BJ (cell line): ENCODE data around the gene DHX38. TPM values are rescaled to one million over a fixed set of nuclear protein-coding genes. Genes with fewer than 3 reads are reported as not detected.
A peak's percentile ranks its signal among the peaks of the same experiment; 100 is the strongest.

Experiments
- CTCF ChIA-PET: fragments of 350-600 bp; formaldehyde crosslinking; extraction: SDS; loops from one replicate; lab custom pipeline; 2021; ENCODE audit warnings: antibody characterized with exemption, inconsistent platforms; lab: Yijun Ruan, JAX
- POLR2A ChIA-PET: fragments of 300-600 bp; sonication (Branson Sonifier 250); formaldehyde crosslinking; extraction: SDS; loops from one replicate; lab custom pipeline; 2021; ENCODE audit warnings: antibody characterized with exemption; lab: Charles Lee
- DNase-seq: peaks from one replicate; pipeline ENCODE4 v3.0.0-alpha.2; 2011; ENCODE audit warnings: low read depth
- H3K27me3 ChIP-seq: 2 replicates; pipeline ENCODE4 v1.6.0; 2011; ENCODE audit warnings: low read length; ENCODE audit not compliant: control insufficient read depth, insufficient read depth
- H3K36me3 ChIP-seq: 2 replicates; pipeline ENCODE4 v1.5.1; 2011; ENCODE audit warnings: low read length; ENCODE audit not compliant: control insufficient read depth, insufficient read depth
- H3K4me3 ChIP-seq: 2 replicates; pipeline ENCODE4 v1.5.1; 2011; ENCODE audit warnings: low read depth, mild to moderate bottlenecking, control low read depth, low read length
- CTCF ChIP-seq: IDR thresholded peaks from 2 replicates; pipeline ENCODE4 v1.5.1; 2011; ENCODE audit warnings: low read depth, mild to moderate bottlenecking, control low read depth, inconsistent platforms, low read length, moderate library complexity; ENCODE audit not compliant: insufficient read depth
- polyA minus RNA-seq: library from RNA; depleted of rRNA, polyadenylated mRNA; stranded (reverse); fragments of >200 nt; gene quantifications from 2 replicates; pipeline ENCODE4 v1.2.3, GENCODE V29; 2011; rRNA and poly(A)+ RNA removed
- polyA plus RNA-seq: library from polyadenylated mRNA; depleted of rRNA; stranded (reverse); fragments of >200 nt; gene quantifications from 2 replicates; pipeline ENCODE4 v1.2.3, GENCODE V29; 2011; rRNA removed

Gene DHX38
- 23.3 and 37.6 TPM in 2 replicates for polyA plus RNA-seq
- polyA minus RNA-seq: 59.7 and 60.5 TPM in 2 replicates

- Histone ChIP-seq H3K27me3 (no peaks in the 10 kb centered on the region), H3K36me3 (peaks cover 12% of the 10 kb centered on the region), H3K4me3 (peak within 1 kb of the TSS; percentile 91)
- TF ChIP-seq CTCF: no peak
- ChIA-PET POLR2A (interaction anchor here (0.8 kb wide), 1 partner anchor 25 kb away, joined by 3 read pairs; no protein-coding TSS in a partner anchor), CTCF (interaction anchor here (2.0 to 2.7 kb wide), 2 partner anchors 27 to 31 kb away, joined by 4 to 10 read pairs; no protein-coding TSS in a partner anchor)
- DNase-seq: peak; percentile 99
These were observed at the start of gene DHX38, which contains the start of gene TXNL4B for GRCh38 chr16:72093448-72094265. Gene DHX38 (plus strand): TSS chr16:72093847. CDS start chr16:72096158, 2,311 bp downstream. Gene TXNL4B (minus strand): TSS chr16:72093620. CDS start chr16:72090749, 2,871 bp downstream.

- no peak for DNase-seq
- ChIA-PET POLR2A (no interaction called here), CTCF (no interaction called here)
- H3K27me3 ChIP-seq: no peaks in the 10 kb centered on the region
- no peak for TF ChIP-seq CTCF
- no peak overlapping the region for H3K4me3 ChIP-seq
- H3K36me3 ChIP-seq: no peaks in the 10 kb centered on the region
These were observed 49.4 kb upstream of the DHX38 start for GRCh38 chr16:72044296-72044695.

- ChIA-PET CTCF (no interaction called here), POLR2A (no interaction called here)
- H3K4me3 ChIP-seq: no peak overlapping the region
- no peaks in the 10 kb centered on the region for H3K27me3 ChIP-seq
- no peak for DNase-seq
- no peaks in the 10 kb centered on the region for H3K36me3 ChIP-seq
- TF ChIP-seq CTCF: no peak
These were observed 48.8 kb upstream of the DHX38 start for GRCh38 chr16:72044825-72045359.

GRCh38 chr16:72049110-72049509 is 44.5 kb upstream of the DHX38 start:
- POLR2A ChIA-PET: no interaction called here
- H3K4me3 ChIP-seq: no peak overlapping the region
- no peaks in the 10 kb centered on the region for H3K36me3 ChIP-seq
- no peaks in the 10 kb centered on the region for H3K27me3 ChIP-seq
- no peak for DNase-seq
- CTCF ChIA-PET: interaction anchor here (1.1 kb wide), 1 partner anchor 19 kb away, joined by 3 read pairs; no protein-coding TSS in a partner anchor
- no peak for TF ChIP-seq CTCF

- Histone ChIP-seq H3K4me3 (no peak overlapping the region), H3K36me3 (no peaks in the 10 kb centered on the region), H3K27me3 (no peaks in the 10 kb centered on the region)
- ChIA-PET CTCF (interaction anchor here (1.7 kb wide), 1 partner anchor 16 kb away, joined by 4 read pairs; no protein-coding TSS in a partner anchor), POLR2A (no interaction called here)
- DNase-seq: no peak
- TF ChIP-seq CTCF: no peak
These were observed 42.7 kb upstream of the DHX38 start for GRCh38 chr16:72050769-72051464.
